OCI-LY1 (cell line): Measurements from ENCODE around the gene MAN1A1.

Source experiments
- H2AFZ ChIP-seq: fragments of 200-600 bp; sonication (generic), shearing (Covaris generic); 2 replicates; pipeline ENCODE4 v1.6.0; 2014; ENCODE audit warnings: antibody characterized with exemption, mild to moderate bottlenecking, low read length
- H3F3A ChIP-seq: fragments of 200-600 bp; sonication (generic), shearing (Covaris generic); 2 replicates; pipeline ENCODE4 v1.6.0; 2014; ENCODE audit warnings: mild to moderate bottlenecking, antibody characterized with exemption, low read length, moderate library complexity; ENCODE audit not compliant: insufficient read depth
- H3K27ac ChIP-seq: fragments of 200-600 bp; sonication (generic); 2 replicates; pipeline ENCODE4 v1.5.1; 2014; ENCODE audit warnings: low read length, mixed run types, mild to moderate bottlenecking, low read depth; ENCODE audit not compliant: poor library complexity, severe bottlenecking
- H3K27me3 ChIP-seq: fragments of 200-600 bp; sonication (generic); 2 replicates; pipeline ENCODE4 v1.6.0; 2014; ENCODE audit warnings: antibody characterized with exemption, mild to moderate bottlenecking, low read length, moderate library complexity; ENCODE audit not compliant: insufficient read depth
- H3K36me3 ChIP-seq: fragments of 200-600 bp; sonication (generic); 2 replicates; pipeline ENCODE4 v1.6.1; 2014; ENCODE audit warnings: mild to moderate bottlenecking, antibody characterized with exemption, low read length, moderate library complexity, mixed read lengths; ENCODE audit not compliant: insufficient read depth
- H3K4me1 ChIP-seq: fragments of 200-600 bp; sonication (generic); 2 replicates; pipeline ENCODE4 v1.5.1; 2014; ENCODE audit warnings: mild to moderate bottlenecking, low read length, moderate library complexity; ENCODE audit not compliant: insufficient read depth, severe bottlenecking
- H3K4me2 ChIP-seq: fragments of 200-600 bp; sonication (generic), shearing (Covaris generic); 2 replicates; pipeline ENCODE4 v1.6.1; 2014; ENCODE audit warnings: low read length
- H3K4me3 ChIP-seq: fragments of 200-600 bp; sonication (generic); 2 replicates; pipeline ENCODE4 v1.5.1; 2014; ENCODE audit warnings: low read length, low read depth, mild to moderate bottlenecking, mixed read lengths; ENCODE audit not compliant: poor library complexity, severe bottlenecking
- H3K79me2 ChIP-seq: fragments of 200-600 bp; shearing (Covaris generic); 2 replicates; pipeline ENCODE4 v1.6.1; 2016; ENCODE audit warnings: mixed run types, low read length, mixed read lengths; ENCODE audit not compliant: insufficient read depth
- H3K9ac ChIP-seq: fragments of 200-600 bp; sonication (generic), shearing (Covaris generic); 2 replicates; pipeline ENCODE4 v1.6.1; 2014; ENCODE audit warnings: mild to moderate bottlenecking, low read length, mixed read lengths
- H3K9me2 ChIP-seq: fragments of 200-600 bp; sonication (generic), shearing (Covaris generic); 2 replicates; pipeline ENCODE4 v1.6.1; 2014; ENCODE audit warnings: low read depth, mild to moderate bottlenecking, low read length, mixed read lengths
- H3K9me3 ChIP-seq: fragments of 200-600 bp; shearing (Covaris generic); 2 replicates; pipeline ENCODE4 v1.6.1; 2014; ENCODE audit warnings: low read length, mixed read lengths
- H4K20me1 ChIP-seq: fragments of 200-600 bp; sonication (generic), shearing (Covaris generic); 2 replicates; pipeline ENCODE4 v1.6.0; 2016; ENCODE audit warnings: mild to moderate bottlenecking, low read length; ENCODE audit not compliant: insufficient read depth
- EZH2 ChIP-seq: fragments of 200-600 bp; sonication (generic), shearing (Covaris generic); IDR thresholded peaks from 2 replicates; pipeline ENCODE4 v1.8.0; 2017; ENCODE audit warnings: borderline replicate concordance, mixed run types, mild to moderate bottlenecking, antibody characterized with exemption, low read length, moderate library complexity, mixed read lengths
- TF ChIP-seq, protein P1 (sequence below): fragments of 200-600 bp; sonication (generic), shearing (Covaris generic); IDR thresholded peaks from 2 replicates; pipeline ENCODE4 v1.5.1; 2017; ENCODE audit warnings: mild to moderate bottlenecking, antibody characterized with exemption, low read length, moderate library complexity, mixed read lengths

MAN1A1 gene

DNA sequence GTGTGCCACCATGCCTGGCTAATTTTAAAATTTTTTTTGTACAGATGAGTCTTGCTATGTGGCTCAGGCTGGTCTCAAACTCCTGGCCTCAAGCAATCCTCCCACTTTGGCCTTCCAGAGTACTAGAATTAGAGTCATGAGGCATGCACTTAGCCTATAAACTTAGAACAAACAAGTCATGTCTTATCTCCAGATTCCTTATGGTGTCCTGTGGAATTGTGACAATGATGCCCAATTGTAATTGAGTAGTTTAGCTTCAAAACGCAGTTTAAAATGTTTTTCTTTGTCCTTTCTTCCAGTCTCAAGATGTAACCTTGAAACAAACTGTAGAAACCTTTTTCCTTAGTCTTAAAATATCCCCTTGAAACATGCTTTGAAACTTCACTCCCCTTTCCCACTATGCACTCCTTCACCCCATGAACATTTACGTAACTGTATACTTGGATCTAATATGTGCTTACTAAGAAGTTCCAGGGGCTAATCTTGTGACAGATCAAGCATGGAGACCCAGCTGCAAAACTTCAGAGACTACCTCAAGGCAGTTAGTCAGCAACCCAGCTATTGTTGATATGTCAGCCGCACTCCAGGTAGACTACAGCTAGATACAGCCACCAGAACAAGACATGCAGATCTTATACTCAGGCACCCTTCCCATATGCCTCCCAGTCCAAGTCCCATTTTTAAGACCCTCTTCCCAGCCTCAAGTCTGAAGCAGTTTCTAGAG is 46.2 kb downstream of the MAN1A1 start:
- Histone ChIP-seq H3F3A (no peaks in the 10 kb centered on the region), H3K79me2 (no peaks in the 10 kb centered on the region), H2AFZ (no peak overlapping the region), H3K9me3 (no peaks in the 10 kb centered on the region), H3K27me3 (no peaks in the 10 kb centered on the region), H3K9ac (no peak overlapping the region), H3K4me2 (no peak overlapping the region), H3K9me2 (no peaks in the 10 kb centered on the region), H4K20me1 (no peaks in the 10 kb centered on the region), H3K36me3 (peaks cover 25% of the 10 kb centered on the region), H3K4me3 (no peak overlapping the region), H3K4me1 (no peaks in the 10 kb centered on the region), H3K27ac (no peak overlapping the region)
- TF ChIP-seq EZH2: no peak
- TF ChIP-seq, protein P1, sequence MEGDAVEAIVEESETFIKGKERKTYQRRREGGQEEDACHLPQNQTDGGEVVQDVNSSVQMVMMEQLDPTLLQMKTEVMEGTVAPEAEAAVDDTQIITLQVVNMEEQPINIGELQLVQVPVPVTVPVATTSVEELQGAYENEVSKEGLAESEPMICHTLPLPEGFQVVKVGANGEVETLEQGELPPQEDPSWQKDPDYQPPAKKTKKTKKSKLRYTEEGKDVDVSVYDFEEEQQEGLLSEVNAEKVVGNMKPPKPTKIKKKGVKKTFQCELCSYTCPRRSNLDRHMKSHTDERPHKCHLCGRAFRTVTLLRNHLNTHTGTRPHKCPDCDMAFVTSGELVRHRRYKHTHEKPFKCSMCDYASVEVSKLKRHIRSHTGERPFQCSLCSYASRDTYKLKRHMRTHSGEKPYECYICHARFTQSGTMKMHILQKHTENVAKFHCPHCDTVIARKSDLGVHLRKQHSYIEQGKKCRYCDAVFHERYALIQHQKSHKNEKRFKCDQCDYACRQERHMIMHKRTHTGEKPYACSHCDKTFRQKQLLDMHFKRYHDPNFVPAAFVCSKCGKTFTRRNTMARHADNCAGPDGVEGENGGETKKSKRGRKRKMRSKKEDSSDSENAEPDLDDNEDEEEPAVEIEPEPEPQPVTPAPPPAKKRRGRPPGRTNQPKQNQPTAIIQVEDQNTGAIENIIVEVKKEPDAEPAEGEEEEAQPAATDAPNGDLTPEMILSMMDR: no peak

DNA sequence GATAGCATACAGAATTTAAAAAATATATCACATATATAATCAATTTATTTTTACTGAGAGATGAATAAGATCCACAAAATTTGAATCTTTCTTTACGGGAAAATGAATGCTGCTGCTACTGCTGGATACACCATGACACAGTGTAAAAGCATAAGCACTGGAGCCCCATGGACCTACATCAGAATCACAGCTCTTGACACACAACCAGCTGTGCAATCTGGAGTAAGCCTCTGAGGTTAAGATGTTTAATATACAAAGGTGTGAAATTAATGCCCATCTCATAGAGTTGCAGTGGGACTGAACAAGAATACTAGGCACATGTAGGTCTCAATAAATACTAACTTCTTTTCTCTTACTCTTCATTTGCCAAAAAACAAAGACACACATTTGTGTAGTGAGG is 48.1 kb downstream of the MAN1A1 start:
- H3K36me3 ChIP-seq: peaks cover 21% of the 10 kb centered on the region
- no peak overlapping the region for H3K27ac ChIP-seq
- H3K4me1 ChIP-seq: no peaks in the 10 kb centered on the region
- no peaks in the 10 kb centered on the region for H3K9me3 ChIP-seq
- H3K4me2 ChIP-seq: no peak overlapping the region
- TF ChIP-seq EZH2: no peak
- TF ChIP-seq, protein P1: no peak
- no peaks in the 10 kb centered on the region for H3K27me3 ChIP-seq
- H4K20me1 ChIP-seq: no peaks in the 10 kb centered on the region
- H3F3A ChIP-seq: no peaks in the 10 kb centered on the region
- no peaks in the 10 kb centered on the region for H3K9me2 ChIP-seq
- no peak overlapping the region for H3K4me3 ChIP-seq
- no peaks in the 10 kb centered on the region for H3K79me2 ChIP-seq
- H2AFZ ChIP-seq: no peak overlapping the region
- no peak overlapping the region for H3K9ac ChIP-seq

DNA sequence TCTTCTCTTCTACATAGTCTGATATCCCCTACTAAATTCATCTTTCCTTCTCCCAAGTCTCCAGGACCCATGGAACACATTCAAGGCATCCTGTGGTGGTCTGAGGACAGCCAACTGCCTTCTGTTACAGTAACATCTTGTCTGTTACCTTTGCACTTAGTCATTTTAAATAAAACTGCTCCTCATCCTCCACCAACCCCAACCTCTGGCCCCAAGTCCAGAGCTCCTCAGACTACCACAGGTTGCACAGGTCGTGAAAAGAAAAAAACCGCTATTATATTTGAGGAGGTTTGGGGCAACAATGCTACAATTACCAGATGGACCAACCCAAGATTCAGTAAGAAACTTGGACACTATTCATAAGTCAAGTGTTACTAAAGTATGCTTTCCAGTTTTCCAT is 49.9 kb downstream of the MAN1A1 start:
- no peaks in the 10 kb centered on the region for H3K27me3 ChIP-seq
- H3K4me1 ChIP-seq: no peaks in the 10 kb centered on the region
- H3K9ac ChIP-seq: no peak overlapping the region
- H4K20me1 ChIP-seq: no peaks in the 10 kb centered on the region
- no peak for TF ChIP-seq EZH2
- TF ChIP-seq, protein P1: no peak
- no peaks in the 10 kb centered on the region for H3F3A ChIP-seq
- no peak overlapping the region for H2AFZ ChIP-seq
- no peak overlapping the region for H3K4me3 ChIP-seq
- H3K4me2 ChIP-seq: no peak overlapping the region
- no peak overlapping the region for H3K27ac ChIP-seq
- no peaks in the 10 kb centered on the region for H3K9me2 ChIP-seq
- H3K9me3 ChIP-seq: no peaks in the 10 kb centered on the region
- H3K36me3 ChIP-seq: peaks cover 8% of the 10 kb centered on the region
- H3K79me2 ChIP-seq: no peaks in the 10 kb centered on the region
